ENCODE results near the gene CELA2A. TPM values are rescaled to one million over a fixed set of nuclear protein-coding genes. Genes with fewer than 3 reads are reported as not detected.
A peak's percentile ranks its signal among the peaks of the same experiment; 100 is the strongest.
"Not testable (repeated sequence)": the region's sequence is repeated elsewhere in the genome, so short reads cannot be mapped to it uniquely, and the experiment has no call there.

Gene CELA2A
- total RNA-seq, 4 donors from 2014 or later = not detected

DNA sequence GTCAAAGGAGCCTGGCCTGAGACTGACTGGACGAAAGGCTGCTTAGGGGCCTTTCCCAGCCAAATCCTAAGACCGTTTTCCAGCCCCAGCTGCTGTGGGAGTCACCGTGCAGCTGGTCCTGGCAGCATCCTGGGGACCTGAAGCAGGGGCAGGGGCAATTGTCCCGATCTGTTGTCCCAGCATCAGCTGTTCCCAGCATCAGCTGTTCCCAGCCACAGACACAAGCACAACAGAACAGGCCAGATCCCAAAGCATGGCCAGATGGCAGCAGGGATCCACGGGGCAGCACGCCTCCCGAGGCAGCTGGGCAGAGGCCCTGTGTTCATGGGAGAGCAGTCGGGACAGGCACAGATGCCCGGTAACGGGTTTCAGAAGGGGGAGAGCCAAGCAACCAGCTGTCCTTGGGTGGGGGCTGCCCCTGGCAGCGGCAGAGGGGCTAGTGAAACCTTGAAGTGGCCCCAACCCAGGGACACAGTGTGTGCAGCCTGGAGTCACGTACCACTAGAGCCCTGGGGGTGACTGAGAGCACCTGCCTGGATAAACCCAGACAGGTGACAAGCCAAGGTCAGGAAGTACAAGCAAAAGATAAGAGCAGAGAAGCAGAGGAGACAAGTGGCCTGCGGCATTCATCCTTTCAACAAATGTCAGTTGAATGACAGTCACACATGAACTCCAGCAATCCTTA lies 32.7 kb downstream of the CELA2A start:
- H3K9me3 ChIP-seq = no peaks in the 10 kb centered on the region
- in situ Hi-C loops (cut with MboI; ENCODE audit: low sequenced_read_pairs in 4 of 4) (no loop called here), intact Hi-C loops (cut with DNase I; ENCODE audit: low total_unique reads) (no loop called here)
- ATAC-seq = peak; percentile 21 to 30
- H3K4me1 ChIP-seq = no peaks in the 10 kb centered on the region
- no peak overlapping the region for H3K27ac ChIP-seq
- H3K36me3 ChIP-seq = peaks cover 0 to 28% of the 10 kb centered on the region in 2 donors
- TF ChIP-seq, protein P1, sequence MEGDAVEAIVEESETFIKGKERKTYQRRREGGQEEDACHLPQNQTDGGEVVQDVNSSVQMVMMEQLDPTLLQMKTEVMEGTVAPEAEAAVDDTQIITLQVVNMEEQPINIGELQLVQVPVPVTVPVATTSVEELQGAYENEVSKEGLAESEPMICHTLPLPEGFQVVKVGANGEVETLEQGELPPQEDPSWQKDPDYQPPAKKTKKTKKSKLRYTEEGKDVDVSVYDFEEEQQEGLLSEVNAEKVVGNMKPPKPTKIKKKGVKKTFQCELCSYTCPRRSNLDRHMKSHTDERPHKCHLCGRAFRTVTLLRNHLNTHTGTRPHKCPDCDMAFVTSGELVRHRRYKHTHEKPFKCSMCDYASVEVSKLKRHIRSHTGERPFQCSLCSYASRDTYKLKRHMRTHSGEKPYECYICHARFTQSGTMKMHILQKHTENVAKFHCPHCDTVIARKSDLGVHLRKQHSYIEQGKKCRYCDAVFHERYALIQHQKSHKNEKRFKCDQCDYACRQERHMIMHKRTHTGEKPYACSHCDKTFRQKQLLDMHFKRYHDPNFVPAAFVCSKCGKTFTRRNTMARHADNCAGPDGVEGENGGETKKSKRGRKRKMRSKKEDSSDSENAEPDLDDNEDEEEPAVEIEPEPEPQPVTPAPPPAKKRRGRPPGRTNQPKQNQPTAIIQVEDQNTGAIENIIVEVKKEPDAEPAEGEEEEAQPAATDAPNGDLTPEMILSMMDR (IDR thresholded peaks at IDR 0.05 in 4 of 5, conservative IDR thresholded peaks at IDR 0.05 in 1 of 5) = no peak
- TF ChIP-seq POLR2A (IDR thresholded peaks at IDR 0.05) = no peak
- DNase-seq = peak in 1 of 2 donors; percentile 17
- H3K27me3 ChIP-seq = no peaks in the 10 kb centered on the region
- H3K4me3 ChIP-seq = no peak overlapping the region

DNA sequence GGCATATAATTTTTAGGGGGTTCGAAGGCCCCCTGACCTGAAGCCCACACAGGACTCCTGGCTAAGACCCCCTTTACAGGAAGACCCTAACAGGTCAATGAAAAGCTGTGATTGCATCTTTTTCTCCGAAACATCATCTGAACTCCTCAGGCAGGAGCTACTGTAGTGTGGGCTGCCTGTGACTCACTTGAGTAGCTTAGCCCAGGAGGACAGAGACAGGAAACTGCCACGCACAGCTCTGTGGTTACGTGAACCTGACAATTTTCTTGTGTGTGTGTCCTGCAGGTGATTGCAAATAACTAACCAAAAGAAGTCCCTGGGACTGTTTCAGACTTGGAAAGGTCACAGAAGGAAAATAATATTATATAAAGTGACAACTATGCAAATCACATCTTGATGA lies 34.5 kb downstream of the CELA2A start:
- ATAC-seq; DNase-seq; H3K27ac ChIP-seq; H3K4me1 ChIP-seq; in situ Hi-C loops (cut with MboI; ENCODE audit: low sequenced_read_pairs in 4 of 4); H3K9me3 ChIP-seq; H3K4me3 ChIP-seq; intact Hi-C loops (cut with DNase I; ENCODE audit: low total_unique reads); H3K27me3 ChIP-seq: not testable (repeated sequence)
- peaks cover 0 to 38% of the 10 kb centered on the region in 2 donors for H3K36me3 ChIP-seq

DNA sequence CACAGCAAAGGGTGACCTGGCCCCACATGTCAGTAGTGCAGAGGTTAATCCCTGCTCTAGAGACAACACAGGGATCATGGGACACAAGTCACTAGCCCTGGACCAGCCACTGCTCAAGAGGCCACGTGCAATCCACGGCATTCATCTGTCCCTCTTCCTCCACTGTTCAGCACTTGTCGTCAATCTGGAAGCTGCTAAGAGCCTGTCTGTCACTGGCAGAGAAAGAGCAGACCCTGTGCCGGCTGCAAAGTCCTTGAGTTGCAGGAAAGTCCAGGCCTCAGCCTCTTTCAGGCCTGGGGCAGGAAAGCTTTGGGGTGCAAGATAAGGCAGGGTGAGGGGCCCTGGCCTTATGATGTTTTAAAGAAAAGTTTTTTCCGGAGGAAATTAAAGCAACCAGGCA lies 36.1 kb downstream of the CELA2A start:
- no peaks in the 10 kb centered on the region for H3K9me3 ChIP-seq
- TF ChIP-seq POLR2A (IDR thresholded peaks at IDR 0.05) = no peak
- intact Hi-C loops (cut with DNase I; ENCODE audit: low total_unique reads) (no loop called here), in situ Hi-C loops (cut with MboI; ENCODE audit: low sequenced_read_pairs in 4 of 4) (no loop called here)
- H3K27me3 ChIP-seq = no peaks in the 10 kb centered on the region
- H3K4me1 ChIP-seq = no peaks in the 10 kb centered on the region
- ATAC-seq (no peak), DNase-seq (no peak)
- H3K27ac ChIP-seq = no peak overlapping the region
- no peak overlapping the region for H3K4me3 ChIP-seq
- H3K36me3 ChIP-seq = peaks cover 0 to 35% of the 10 kb centered on the region in 2 donors

DNA sequence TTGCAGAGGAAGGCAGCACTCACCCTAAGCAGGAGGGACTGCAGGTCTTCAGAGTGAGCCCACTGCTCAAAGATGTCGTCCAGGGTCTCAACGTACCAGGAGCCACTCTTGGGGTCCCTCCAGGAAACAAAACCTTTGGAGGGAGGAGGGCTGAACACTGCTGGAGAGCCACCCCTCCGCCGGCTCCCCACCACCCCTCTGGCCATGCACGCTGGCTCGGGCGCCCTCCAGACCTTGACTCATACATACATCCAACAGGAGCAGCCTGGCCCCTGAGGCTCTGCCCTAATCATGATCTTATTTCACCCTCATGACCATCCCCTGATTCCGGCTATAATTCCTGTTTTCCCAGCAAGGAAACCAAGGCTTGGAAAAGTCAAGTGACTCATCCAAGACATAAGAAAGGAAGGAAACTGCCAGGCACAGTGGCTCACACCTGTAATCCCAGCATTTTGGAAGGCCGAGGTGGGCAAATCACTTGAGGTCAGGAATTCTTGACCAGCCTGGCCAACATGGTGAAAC lies 37.4 kb downstream of the CELA2A start:
- DNase-seq (no peak), ATAC-seq (no peak)
- Histone ChIP-seq H3K27me3 (no peaks in the 10 kb centered on the region), H3K27ac (no peak overlapping the region), H3K4me1 (no peaks in the 10 kb centered on the region), H3K36me3 (peaks cover 0 to 35% of the 10 kb centered on the region in 2 donors), H3K4me3 (no peak overlapping the region), H3K9me3 (no peaks in the 10 kb centered on the region)
- intact Hi-C loops (cut with DNase I; ENCODE audit: low total_unique reads) (no loop called here), in situ Hi-C loops (cut with MboI; ENCODE audit: low sequenced_read_pairs in 4 of 4) (no loop called here)
- TF ChIP-seq POLR2A (IDR thresholded peaks at IDR 0.05) = no peak
- TF ChIP-seq, protein P1 (IDR thresholded peaks at IDR 0.05 in 4 of 5, conservative IDR thresholded peaks at IDR 0.05 in 1 of 5) = no peak

DNA sequence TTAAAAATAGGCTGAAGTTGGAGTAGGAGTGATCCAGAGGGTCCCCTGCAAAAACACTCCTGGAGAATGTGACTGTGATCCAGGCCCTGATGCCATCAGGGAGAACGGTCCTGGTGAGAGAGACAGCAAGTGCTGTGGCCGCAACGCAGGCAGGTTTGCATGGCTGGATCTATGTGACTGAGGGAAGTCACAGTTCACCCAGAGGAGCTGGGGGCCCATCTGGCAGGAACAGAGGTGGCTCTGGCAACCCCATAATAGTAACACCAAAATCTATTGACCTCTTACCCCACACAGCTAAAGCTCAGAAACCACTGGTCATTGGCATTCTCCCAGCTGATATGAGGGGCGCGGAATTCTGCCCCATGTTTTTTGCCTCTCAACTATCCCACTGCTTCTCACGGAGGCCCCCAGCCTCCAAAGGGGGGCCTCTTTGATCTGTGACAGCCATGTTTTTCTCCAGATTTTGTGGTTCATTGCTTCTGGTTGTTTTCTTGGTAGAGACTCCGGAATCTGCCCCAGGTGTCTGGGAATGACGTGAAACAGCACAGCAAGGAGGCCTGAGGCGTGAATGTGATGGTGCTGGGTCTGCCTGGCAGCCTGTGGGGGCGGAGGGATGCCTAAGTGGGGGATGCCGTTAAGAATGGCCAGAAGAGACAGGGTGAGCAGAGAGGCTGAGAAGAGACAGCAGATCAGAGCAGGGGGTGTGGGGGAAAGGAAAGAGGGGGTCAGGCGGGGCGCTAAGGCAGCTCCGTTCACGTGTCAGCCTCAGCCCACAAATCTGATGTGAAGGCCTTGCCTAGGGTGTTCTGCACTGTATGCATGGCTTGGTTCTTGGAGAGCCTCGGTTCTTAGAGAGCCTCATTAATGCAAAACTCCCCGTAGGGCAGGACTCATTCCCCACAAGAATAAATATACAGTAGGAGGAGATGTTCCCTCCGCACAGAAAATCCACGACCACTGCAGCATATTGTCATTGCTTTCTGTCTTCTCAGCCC lies 43.9 kb downstream of the CELA2A start:
- peaks cover 0 to 9% of the 10 kb centered on the region in 2 donors for H3K36me3 ChIP-seq
- in situ Hi-C loops (cut with MboI; ENCODE audit: low sequenced_read_pairs in 4 of 4) = no loop called here
- no peak overlapping the region for H3K27ac ChIP-seq
- H3K4me1 ChIP-seq = peaks cover 0 to 7% of the 10 kb centered on the region in 2 donors
- H3K4me3 ChIP-seq = no peak overlapping the region
- intact Hi-C loops (cut with DNase I; ENCODE audit: low total_unique reads) = no loop called here
- no peak for DNase-seq
- ATAC-seq = no peak
- no peaks in the 10 kb centered on the region for H3K9me3 ChIP-seq
- H3K27me3 ChIP-seq = no peaks in the 10 kb centered on the region
- TF ChIP-seq POLR2A (IDR thresholded peaks at IDR 0.05) = no peak
- TF ChIP-seq, protein P1 (IDR thresholded peaks at IDR 0.05 in 4 of 5, conservative IDR thresholded peaks at IDR 0.05 in 1 of 5) = no peak

All from gastrocnemius medialis (tissue), 4 donors.